M059J (cell line): ENCODE results near the gene DNASE1L1. TPM values are rescaled to one million over a fixed set of nuclear protein-coding genes. Genes with fewer than 3 reads are reported as not detected.

Source experiments
- DNase-seq: peaks from one replicate; pipeline ENCODE4 v3.0.0-alpha.2; 2012; ENCODE audit warnings: low read depth
- total RNA-seq: library from RNA; depleted of rRNA; stranded (reverse); fragments of >200 nt; shearing (Covaris generic); gene quantifications from 2 replicates; pipeline ENCODE4 v1.2.3, GENCODE V29; 2014; rRNA removed

DNASE1L1 gene
- 49.1 and 65.3 TPM in 2 replicates for total RNA-seq

GRCh38 chrX:154409222-154409871 lies at the start of gene DNASE1L1:
Gene DNASE1L1 (minus strand): TSS chrX:154409254. CDS start chrX:154405568, 3,686 bp downstream.
- DNase-seq, result peak; percentile 95

- DNase-seq, result peak; percentile 40
These were observed 49.3 kb upstream of the DNASE1L1 start, which contains the start of gene PLXNA3 for GRCh38 chrX:154458116-154458953. Gene PLXNA3 (plus strand): TSS chrX:154458281. CDS start chrX:154460184, 1,903 bp downstream.

DNA sequence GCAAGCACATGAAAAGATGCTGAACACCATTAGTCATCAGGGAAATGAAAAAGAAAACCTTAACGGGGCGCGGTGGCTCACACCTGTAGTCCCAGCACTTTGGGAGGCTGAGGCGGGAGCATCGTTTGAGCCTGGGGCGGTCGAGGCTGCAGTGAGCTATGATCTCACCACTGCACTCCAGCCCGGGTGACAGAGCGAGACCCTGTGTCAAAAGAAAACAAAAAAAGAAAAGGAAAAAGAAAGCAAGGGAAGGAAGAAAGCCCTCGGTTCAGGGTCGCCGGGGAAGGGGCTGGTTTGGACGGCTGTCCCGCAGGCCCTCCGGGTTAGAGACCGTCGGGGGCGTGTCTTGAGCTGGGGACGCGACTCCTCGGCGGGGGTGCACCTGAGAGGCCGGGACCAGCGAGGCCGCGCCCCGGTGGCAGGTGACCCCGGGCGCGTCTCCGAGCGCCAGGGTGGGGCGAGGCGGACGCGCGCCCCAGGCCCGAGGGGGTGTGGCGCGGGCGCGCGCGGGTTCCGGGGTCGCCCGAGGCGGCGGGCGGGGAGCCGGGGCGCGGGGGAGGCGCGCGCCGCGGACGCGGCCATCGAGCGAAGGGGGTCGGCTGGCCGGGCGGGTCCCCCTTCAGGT lies 48.5 kb upstream of the DNASE1L1 start:
- DNase-seq, result peak; percentile 44

GRCh38 chrX:154452823-154453222 lies 43.8 kb upstream of the DNASE1L1 start:
- no peak for DNase-seq

DNA sequence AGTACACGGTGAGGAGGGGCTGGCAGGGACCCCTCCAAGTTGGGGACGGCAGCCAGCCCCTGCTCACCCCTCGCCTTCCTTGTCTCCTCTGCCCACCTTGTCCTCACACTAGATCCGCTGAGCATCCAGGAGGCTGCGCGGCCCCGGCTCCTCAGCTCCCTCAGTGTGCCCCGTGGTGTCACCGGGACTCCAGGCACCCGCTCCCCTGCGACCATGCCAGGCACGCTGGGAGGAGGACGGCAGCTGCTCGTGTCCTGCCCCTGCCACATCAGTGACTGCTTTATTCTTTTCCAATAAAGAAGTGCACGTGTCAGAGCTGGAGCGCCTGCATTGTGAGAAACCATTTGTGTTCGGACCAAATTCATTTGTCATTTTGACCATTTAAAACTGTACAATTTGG lies 41.3 kb upstream of the DNASE1L1 start:
- DNase-seq, result no peak

GRCh38 chrX:154449618-154450017 lies 40.6 kb upstream of the DNASE1L1 start:
- DNase-seq, result no peak

DNA sequence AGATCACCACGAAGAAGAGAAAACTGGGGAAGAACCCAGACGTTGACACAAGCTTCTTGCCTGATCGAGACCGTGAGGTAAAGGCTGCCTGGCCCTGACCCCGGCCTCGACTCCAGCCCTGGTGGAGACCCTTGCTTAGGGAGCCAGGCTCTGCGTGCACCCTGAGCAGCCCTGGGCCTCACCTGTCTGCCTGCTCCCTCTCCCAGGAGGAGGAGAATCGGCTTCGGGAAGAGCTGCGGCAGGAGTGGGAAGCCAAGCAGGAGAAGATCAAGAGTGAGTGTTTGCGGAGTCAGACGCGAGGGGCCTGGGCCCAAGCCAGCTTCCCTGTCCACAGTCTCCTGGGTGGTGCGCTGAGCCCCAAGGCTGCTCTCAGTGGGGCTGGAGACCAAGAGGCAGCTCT lies 39.4 kb upstream of the DNASE1L1 start:
- DNase-seq, result no peak

DNA sequence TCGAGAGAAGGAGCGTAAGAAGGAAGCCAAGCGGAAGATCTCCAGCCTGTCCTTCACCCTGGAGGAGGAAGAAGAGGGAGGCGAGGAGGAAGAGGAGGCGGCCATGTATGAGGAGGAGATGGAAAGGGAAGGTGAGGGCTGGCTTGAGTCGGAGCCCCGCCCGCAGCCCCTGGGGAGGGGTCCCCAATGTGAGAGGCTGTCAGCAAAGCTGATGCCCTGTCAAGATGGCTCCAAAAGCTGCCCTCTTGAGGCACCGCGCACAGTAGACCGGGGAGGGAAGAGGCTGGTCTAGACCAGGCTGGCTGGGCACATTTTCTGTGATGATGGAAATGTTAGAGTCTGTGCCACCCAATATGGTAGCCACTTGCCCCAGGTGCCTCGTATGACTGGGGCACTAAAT lies 37.4 kb upstream of the DNASE1L1 start:
- DNase-seq, result no peak

- DNase-seq, result no peak
These were observed 36.7 kb upstream of the DNASE1L1 start for GRCh38 chrX:154445776-154446175.

DNA sequence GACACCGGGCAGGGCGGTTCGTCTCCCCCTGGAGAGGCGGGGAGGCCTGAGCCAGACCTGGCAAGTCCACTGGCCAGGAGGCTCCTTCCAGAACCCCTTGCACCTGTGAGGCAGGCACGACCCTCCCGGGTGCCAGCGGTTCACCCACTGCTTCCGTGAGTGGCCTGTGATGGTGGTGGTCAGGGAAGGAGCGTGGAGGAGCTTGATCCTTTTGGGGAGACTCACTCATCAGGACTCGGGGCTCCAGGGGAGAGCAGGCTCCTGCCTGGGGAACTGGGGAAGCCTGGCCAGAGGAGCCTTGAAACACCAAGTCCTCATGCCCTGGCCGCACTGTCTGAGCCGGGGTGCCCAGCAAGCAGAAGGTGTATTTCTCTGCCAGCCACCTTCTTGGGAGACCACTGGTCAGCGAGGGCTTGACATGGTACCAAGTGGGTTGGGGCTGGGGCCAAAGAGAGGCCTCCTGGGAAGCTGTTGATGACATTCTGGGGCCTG lies 35.7 kb upstream of the DNASE1L1 start:
- DNase-seq, result no peak

GRCh38 chrX:154443992-154444754 lies 35.1 kb upstream of the DNASE1L1 start, which contains the start of gene FAM50A:
Gene FAM50A (plus strand): TSS chrX:154444141. CDS start chrX:154444236, 95 bp downstream.
- peak; percentile 74 for DNase-seq

DNA sequence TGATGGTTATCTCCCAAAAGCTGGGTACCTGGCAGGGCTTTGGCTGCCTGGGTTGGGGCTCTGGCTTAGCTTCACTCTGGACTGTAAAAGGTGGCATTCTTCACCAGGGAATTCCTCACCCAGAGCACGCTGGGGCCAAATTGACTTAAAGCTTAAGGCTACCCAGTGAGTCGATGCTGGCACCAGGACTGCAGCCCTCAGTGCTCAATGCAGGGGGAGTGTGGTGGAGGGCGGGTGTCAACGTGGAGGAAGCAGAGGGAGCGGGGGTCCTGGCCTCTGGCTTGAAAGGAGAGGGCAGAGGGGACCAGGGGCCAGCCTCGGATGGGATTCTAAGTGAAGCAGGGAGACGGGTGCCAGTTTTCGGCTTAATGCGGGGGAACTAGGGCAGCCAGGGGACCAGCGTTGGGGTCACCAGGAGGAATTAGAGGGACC lies 34.4 kb upstream of the DNASE1L1 start:
- DNase-seq, result peak; percentile 67

DNA sequence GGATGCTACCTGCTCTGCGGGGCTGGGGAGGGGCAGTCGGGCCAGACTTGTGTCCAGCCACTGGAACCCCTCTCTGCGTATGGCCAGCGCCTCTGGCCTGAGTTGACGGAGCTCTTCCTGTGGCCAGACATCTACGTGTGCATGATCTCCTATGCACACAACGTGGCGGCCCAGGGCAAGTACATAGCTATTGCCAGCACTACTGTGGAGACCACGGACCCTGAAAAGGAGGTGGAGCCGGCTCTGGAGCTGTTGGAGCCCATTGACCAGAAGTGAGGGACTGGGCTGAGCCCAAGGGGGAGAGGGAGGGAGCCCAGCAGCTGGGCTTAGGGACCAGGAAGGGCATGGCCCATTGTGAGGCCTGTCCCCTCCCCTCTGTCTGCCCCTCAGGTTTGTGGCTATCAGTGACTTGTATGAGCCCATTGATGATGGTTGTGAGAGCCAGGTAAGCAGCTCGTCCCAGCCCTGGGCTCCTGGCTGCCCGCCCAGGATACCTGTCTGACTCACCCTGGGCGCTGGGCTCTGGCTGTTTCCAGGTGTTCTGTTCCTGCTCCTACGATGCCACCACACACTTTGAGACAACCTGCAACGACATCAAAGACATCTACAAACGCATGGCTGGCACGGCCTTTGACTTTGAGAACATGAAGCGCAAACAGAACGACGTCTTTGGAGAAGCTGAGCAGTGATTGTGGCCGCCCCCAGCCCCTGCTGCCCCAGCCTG lies 33.1 kb upstream of the DNASE1L1 start:
- DNase-seq, result no peak

GRCh38 chrX:154441564-154441963 lies 32.5 kb upstream of the DNASE1L1 start:
- no peak for DNase-seq

DNA sequence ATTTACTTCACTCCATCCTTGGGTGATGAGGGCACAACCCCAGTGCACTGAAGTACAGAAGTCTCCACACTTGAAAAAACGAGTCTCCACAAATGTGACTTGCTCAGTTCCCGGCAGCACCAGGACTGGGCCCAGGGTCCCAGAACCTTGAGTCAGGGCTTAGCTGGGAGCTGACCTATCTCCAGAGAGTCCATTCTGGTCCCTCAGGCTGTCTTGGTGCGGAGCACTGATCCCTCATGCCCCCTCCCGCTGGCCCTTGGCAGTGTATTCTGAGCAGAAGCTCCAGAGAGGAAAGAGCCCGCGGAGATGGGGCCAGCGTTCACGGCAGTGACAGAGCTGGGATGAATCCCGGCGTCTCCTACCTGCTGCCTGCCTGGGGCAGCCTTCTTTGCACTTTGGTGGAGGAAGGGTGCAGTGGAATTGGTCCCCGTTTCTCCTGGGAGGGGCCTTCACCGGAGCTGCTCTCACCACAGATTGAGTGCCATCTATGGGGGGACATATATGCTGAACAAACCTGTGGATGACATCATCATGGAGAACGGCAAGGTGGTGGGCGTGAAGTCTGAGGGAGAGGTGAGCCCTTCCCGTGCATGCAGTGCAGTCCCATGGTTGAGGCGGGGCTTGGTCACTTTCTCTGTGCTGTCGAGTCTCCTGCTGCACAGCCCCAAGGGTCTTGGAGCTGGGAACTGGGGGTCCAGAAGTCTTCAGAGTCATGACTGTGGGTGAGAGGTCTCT lies 31.7 kb upstream of the DNASE1L1 start:
- DNase-seq, result no peak

GRCh38 chrX:154439841-154440240 lies 30.8 kb upstream of the DNASE1L1 start:
- DNase-seq, result no peak

DNA sequence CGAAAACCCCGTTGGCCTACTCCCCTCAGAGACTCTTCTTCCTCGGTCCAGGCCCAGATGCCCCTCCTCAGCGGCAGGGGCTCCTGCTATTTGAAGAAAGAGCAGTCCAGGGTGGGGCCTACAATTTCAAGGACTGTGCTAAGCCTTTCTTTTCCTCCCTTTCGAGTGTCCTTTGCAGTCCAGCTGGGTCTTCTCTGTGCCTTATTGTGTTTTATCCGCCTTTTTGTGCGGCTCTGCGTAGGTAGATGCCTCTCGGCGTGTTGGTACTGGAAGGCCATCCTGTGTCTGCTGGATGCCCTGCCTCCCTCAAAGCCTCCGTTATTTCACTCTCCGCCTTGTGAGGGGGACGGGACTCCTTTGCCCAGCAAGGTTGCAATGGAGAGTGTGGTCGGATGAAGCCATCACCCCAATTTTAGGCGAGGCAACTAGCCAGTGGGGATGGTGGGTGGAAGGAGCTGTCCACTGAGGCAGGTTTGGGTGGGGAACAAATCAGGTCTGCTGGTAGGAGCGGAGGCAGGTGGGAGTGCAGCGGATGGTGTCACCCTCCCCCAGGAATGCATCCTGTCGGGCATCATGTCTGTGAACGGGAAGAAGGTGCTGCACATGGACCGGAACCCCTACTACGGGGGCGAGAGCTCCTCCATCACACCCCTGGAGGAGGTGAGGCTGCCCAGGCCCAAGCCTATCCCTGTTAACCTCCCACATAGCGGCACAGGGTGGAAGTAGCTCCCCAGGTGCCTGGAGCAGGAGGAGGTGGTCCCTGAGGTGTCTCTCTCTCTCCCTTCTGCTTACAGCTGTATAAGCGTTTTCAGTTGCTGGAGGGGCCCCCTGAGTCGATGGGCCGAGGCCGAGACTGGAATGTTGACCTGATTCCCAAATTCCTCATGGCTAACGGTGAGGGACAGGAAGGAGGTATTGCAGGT lies 29.2 kb upstream of the DNASE1L1 start:
- DNase-seq, result no peak

DNA sequence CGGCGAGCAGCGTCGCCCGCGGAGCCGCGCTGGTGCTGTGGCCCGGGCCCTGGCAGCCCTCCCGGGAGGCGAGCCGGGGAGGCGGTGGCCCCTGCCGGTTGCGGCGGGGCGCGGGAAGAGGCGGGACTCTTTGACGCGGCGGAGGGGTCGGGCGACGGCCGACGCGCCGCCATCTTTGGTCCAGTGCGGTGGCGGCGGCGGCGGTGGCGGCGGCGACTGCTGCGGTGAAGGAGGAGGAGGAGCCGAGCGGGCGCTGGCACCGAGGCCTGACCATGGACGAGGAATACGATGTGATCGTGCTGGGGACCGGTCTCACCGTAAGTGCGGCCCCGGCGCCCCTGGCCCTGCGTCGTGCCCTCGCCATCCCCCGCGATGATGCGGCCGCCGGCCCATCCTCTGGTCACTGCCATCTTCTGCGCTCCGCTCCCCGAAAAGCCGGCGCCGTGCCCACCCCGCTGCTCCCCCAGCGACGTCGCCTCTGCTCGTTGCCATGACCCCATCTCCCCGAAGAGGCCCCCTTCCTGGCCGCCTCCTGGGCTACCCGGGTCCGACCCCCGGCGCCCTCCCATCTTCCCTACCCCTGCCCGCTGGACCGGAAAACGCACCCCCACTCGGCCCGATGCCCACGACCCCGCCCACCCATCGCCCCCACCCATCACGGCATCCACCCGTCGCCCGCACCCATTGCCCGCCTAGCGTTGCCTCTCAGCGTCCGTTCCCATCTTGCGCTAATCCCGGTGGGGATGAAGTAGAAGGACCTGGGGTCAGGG lies 28.1 kb upstream of the DNASE1L1 start, which contains the start of gene GDI1:
TSS of gene GDI1 (plus strand) at position 172 of the 770 bp plus-strand sequence. CDS start at position 273, 101 bp downstream.
- peak; percentile 54 for DNase-seq
